ENCODE measurements around the gene PNPLA6. TPM values are rescaled to one million over a fixed set of nuclear protein-coding genes. Genes with fewer than 3 reads are reported as not detected.

Gene PNPLA6
- total RNA-seq, 1 experiment from 2014 or later, result 121 TPM

DNA sequence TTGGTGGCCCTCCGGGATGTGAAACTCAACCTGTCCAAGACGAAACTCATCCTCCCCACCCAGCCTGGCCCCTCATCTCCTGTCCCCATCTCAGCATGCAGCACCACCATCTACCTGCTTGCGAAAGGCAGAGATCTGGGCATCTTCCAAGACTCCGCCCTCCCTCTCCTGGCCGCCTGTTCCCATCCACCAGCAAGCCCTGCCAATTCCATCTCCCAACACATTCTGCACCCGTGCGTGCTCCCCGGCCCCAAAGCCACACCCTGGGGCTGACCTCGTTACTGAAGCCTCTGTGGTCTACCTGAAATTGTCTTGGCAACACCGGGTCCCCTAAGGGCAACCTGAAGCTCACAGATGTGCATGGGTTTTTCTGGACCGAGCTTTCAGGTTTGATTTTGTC, 46.9 kb downstream of the PNPLA6 start:
- H2AFZ ChIP-seq, result no peak overlapping the region
- peaks cover 8% of the 10 kb centered on the region; the same call in 1 of the 2 replicates for H3F3A ChIP-seq (ENCODE audit: insufficient read depth, low read depth)
- no peak overlapping the region for H3K4me2 ChIP-seq
- CTCF ChIA-PET, result interaction anchor here (0.6 kb wide), 1 partner anchor 17 kb away, joined by 3 read pairs; no protein-coding TSS in a partner anchor
- no peaks in the 10 kb centered on the region for H3K9me2 ChIP-seq (ENCODE audit: insufficient read depth)
- no peaks in the 10 kb centered on the region; the same call in 1 of the 2 replicates for H3K4me1 ChIP-seq (replicated peaks; ENCODE audit: insufficient read depth)
- H3K36me3 ChIP-seq (ENCODE audit: low read depth), result no peaks in the 10 kb centered on the region
- H4K20me1 ChIP-seq (ENCODE audit: insufficient read depth), result no peaks in the 10 kb centered on the region
- H3K79me2 ChIP-seq (ENCODE audit: low read depth), result no peaks in the 10 kb centered on the region
- POLR2A ChIA-PET (ENCODE audit: unreplicated experiment), result interaction anchor here (0.6 kb wide), 1 partner anchor 336 kb away, joined by 4 read pairs; no protein-coding TSS in a partner anchor
- H3K27ac ChIP-seq, result no peak overlapping the region
- TF ChIP-seq, protein P1, sequence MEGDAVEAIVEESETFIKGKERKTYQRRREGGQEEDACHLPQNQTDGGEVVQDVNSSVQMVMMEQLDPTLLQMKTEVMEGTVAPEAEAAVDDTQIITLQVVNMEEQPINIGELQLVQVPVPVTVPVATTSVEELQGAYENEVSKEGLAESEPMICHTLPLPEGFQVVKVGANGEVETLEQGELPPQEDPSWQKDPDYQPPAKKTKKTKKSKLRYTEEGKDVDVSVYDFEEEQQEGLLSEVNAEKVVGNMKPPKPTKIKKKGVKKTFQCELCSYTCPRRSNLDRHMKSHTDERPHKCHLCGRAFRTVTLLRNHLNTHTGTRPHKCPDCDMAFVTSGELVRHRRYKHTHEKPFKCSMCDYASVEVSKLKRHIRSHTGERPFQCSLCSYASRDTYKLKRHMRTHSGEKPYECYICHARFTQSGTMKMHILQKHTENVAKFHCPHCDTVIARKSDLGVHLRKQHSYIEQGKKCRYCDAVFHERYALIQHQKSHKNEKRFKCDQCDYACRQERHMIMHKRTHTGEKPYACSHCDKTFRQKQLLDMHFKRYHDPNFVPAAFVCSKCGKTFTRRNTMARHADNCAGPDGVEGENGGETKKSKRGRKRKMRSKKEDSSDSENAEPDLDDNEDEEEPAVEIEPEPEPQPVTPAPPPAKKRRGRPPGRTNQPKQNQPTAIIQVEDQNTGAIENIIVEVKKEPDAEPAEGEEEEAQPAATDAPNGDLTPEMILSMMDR (conservative IDR thresholded peaks at IDR 0.05), result no peak
- no peak for TF ChIP-seq EZH2 (IDR thresholded peaks at IDR 0.05; ENCODE audit: low read depth)
- BruUV-seq (replicated peaks), result no TSS peak
- H3K27me3 ChIP-seq (ENCODE audit: insufficient read depth, low read depth), result peaks cover 30% of the 10 kb centered on the region; the same call in 1 of the 2 replicates
- H3K9me3 ChIP-seq (ENCODE audit: insufficient read depth, low read depth), result no peaks in the 10 kb centered on the region
- no peak overlapping the region for H3K4me3 ChIP-seq
- intact Hi-C loops (cut with micrococcal nuclease; ENCODE audit: unreplicated experiment), result no loop called here
- DNase-seq, result peak; percentile 37 to 51

DNA sequence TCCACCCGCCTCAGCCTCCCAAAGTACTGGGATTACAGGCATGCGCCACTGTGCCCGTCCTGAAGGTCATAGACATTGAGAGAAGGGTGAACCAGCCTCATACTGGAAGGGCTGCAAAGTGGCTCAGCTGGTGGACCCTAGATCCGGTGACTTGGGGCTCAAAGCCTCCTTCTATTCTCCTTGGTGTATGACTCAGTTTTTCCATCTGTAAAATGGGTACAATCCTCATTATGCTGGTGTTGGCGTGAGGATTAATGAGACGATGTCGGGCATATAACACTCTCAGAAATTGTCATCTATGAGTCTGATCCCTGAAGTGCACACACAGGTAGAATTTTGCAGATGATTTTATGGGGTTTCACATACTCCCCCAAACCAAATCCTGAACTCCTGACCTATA, 54.3 kb downstream of the PNPLA6 start:
- peak overlapping the region; percentile 67 for H3K4me2 ChIP-seq
- intact Hi-C loops (cut with micrococcal nuclease; ENCODE audit: unreplicated experiment), result no loop called here
- H3K9me3 ChIP-seq (ENCODE audit: insufficient read depth, low read depth), result no peaks in the 10 kb centered on the region
- H3K27ac ChIP-seq, result no peak overlapping the region
- H3K36me3 ChIP-seq (ENCODE audit: low read depth), result no peaks in the 10 kb centered on the region
- no TSS peak for BruUV-seq (replicated peaks)
- peaks cover 14% of the 10 kb centered on the region for H3K4me1 ChIP-seq (replicated peaks; ENCODE audit: insufficient read depth)
- ChIA-PET CTCF (interaction anchor here (0.6 kb wide), 1 partner anchor 21 kb away, joined by 23 read pairs; no protein-coding TSS in a partner anchor), POLR2A (ENCODE audit: unreplicated experiment) (no interaction called here)
- H3F3A ChIP-seq (ENCODE audit: insufficient read depth, low read depth), result peaks cover 12% of the 10 kb centered on the region
- no peak for TF ChIP-seq EZH2 (IDR thresholded peaks at IDR 0.05; ENCODE audit: low read depth)
- TF ChIP-seq, protein P1 (conservative IDR thresholded peaks at IDR 0.05), result no peak
- H3K79me2 ChIP-seq (ENCODE audit: low read depth), result no peaks in the 10 kb centered on the region
- no peak for DNase-seq
- no peaks in the 10 kb centered on the region for H3K9me2 ChIP-seq (ENCODE audit: insufficient read depth)
- H4K20me1 ChIP-seq (ENCODE audit: insufficient read depth), result no peaks in the 10 kb centered on the region
- no peak overlapping the region for H3K4me3 ChIP-seq
- no peak overlapping the region for H2AFZ ChIP-seq
- no peaks in the 10 kb centered on the region for H3K27me3 ChIP-seq (ENCODE audit: insufficient read depth, low read depth)

DNA sequence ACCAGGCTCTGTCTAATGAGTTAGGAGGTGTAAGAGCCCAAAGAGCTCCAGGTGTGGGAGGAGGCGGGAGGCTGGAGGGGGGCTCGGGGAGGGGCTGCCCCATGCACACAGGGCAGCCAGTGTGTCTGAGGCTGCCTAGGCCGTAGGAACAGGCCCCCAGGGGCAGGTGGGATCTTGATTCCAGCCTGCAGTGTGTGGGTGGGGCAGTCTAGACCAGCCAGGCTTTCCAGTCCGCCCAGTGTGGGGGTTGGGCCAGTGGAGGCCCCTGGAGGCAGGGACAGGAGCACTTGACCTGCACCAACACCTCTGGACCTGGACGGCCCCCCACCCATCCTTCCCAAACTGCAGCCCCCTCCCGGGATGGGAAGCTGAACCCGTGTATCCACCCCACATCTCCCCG, 54.7 kb downstream of the PNPLA6 start:
- H3K36me3 ChIP-seq (ENCODE audit: low read depth), result no peaks in the 10 kb centered on the region
- no peaks in the 10 kb centered on the region for H3K9me3 ChIP-seq (ENCODE audit: insufficient read depth, low read depth)
- intact Hi-C loops (cut with micrococcal nuclease; ENCODE audit: unreplicated experiment), result no loop called here
- no TSS peak for BruUV-seq (replicated peaks)
- H3K4me2 ChIP-seq, result peak overlapping the region; percentile 67
- no peak overlapping the region for H2AFZ ChIP-seq
- H3K27me3 ChIP-seq (ENCODE audit: insufficient read depth, low read depth), result no peaks in the 10 kb centered on the region
- peaks cover 14% of the 10 kb centered on the region for H3F3A ChIP-seq (ENCODE audit: insufficient read depth, low read depth)
- CTCF ChIA-PET, result interaction anchor here (0.6 kb wide), 2 partner anchors 22 to 209 kb away, joined by 5 to 23 read pairs; no protein-coding TSS in a partner anchor
- H3K27ac ChIP-seq, result no peak overlapping the region
- no peak overlapping the region for H3K4me3 ChIP-seq
- peaks cover 14% of the 10 kb centered on the region for H3K4me1 ChIP-seq (replicated peaks; ENCODE audit: insufficient read depth)
- DNase-seq, result peak; percentile 48 to 69
- H4K20me1 ChIP-seq (ENCODE audit: insufficient read depth), result no peaks in the 10 kb centered on the region
- no peaks in the 10 kb centered on the region for H3K9me2 ChIP-seq (ENCODE audit: insufficient read depth)
- POLR2A ChIA-PET (ENCODE audit: unreplicated experiment), result no interaction called here
- TF ChIP-seq EZH2 (IDR thresholded peaks at IDR 0.05; ENCODE audit: low read depth), result no peak
- TF ChIP-seq, protein P1 (conservative IDR thresholded peaks at IDR 0.05), result no peak
- H3K79me2 ChIP-seq (ENCODE audit: low read depth), result no peaks in the 10 kb centered on the region

All from PC-9 (cell line).